Caco-2 (cell line): ENCODE results near the gene C2orf80. TPM values are rescaled to one million over a fixed set of nuclear protein-coding genes. Genes with fewer than 3 reads are reported as not detected.

ENCODE experiments used
- BruUV-seq: library from RNA; stranded (reverse); fragments of 400-500 nt; replicated peaks from 2 replicates; lab custom pipeline; 2021; lab: Mats Ljungman, UMichigan
- CTCF ChIA-PET: fragments of 300-600 bp; sonication (Branson Sonifier 250); formaldehyde crosslinking; loops from one replicate; lab custom pipeline; 2022; ENCODE audit warnings: antibody characterized with exemption; lab: Charles Lee
- POLR2A ChIA-PET: fragments of 300-600 bp; sonication (Branson Sonifier 250); formaldehyde crosslinking; loops from one replicate; lab custom pipeline; 2022; ENCODE audit warnings: antibody characterized with exemption; lab: Charles Lee
- DNase-seq, 2 experiments: peaks; one replicate each; pipeline versions ENCODE4 v3.0.0 to v3.0.0-alpha.2; 2020 to 2022
- H3K27me3 ChIP-seq: replicated peaks from 2 replicates; pipeline ENCODE4 v1.6.0; 2011; ENCODE audit warnings: low read length; ENCODE audit not compliant: control insufficient read depth, insufficient read depth
- H3K36me3 ChIP-seq: 2 replicates; pipeline ENCODE4 v1.5.1; 2011; ENCODE audit warnings: low read length; ENCODE audit not compliant: control insufficient read depth, insufficient read depth
- H3K4me1 ChIP-seq: fragments of 250-450 bp; sonication (Bioruptor Pico); 2 replicates; pipeline ENCODE4 v1.5.1; 2020; ENCODE audit warnings: mild to moderate bottlenecking
- H3K4me3 ChIP-seq: 2 replicates; pipeline ENCODE4 v1.5.1; 2011; ENCODE audit warnings: low read depth, mild to moderate bottlenecking, control low read depth, low read length
- H3K9me3 ChIP-seq: fragments of 250-450 bp; sonication (Bioruptor Pico); 2 replicates; pipeline ENCODE4 v1.5.1; 2020; ENCODE audit warnings: mild to moderate bottlenecking, moderate library complexity
- H3K27ac Mint-ChIP-seq: one replicate; pipeline ENCODE4 v1.8.0; 2022; ENCODE audit warnings: mixed read lengths; ENCODE audit not compliant: unreplicated experiment
- H3K27me3 Mint-ChIP-seq: one replicate; pipeline ENCODE4 v1.8.0; 2022; ENCODE audit warnings: mixed read lengths; ENCODE audit not compliant: insufficient read depth, unreplicated experiment
- H3K36me3 Mint-ChIP-seq: one replicate; pipeline ENCODE4 v1.8.0; 2022; ENCODE audit warnings: mild to moderate bottlenecking, mixed read lengths; ENCODE audit not compliant: insufficient read depth, unreplicated experiment
- H3K4me1 Mint-ChIP-seq: one replicate; pipeline ENCODE4 v1.8.0; 2022; ENCODE audit warnings: low read depth, mixed read lengths; ENCODE audit not compliant: unreplicated experiment
- H3K4me3 Mint-ChIP-seq: one replicate; pipeline ENCODE4 v1.8.0; 2022; ENCODE audit warnings: mild to moderate bottlenecking, moderate library complexity, mixed read lengths; ENCODE audit not compliant: unreplicated experiment
- H3K9me3 Mint-ChIP-seq: one replicate; pipeline ENCODE4 v1.8.0; 2022; ENCODE audit warnings: mixed read lengths; ENCODE audit not compliant: unreplicated experiment
- intact Hi-C: fragments of 100-400 bp; cut with micrococcal nuclease; formaldehyde crosslinking; loops from one replicate; pipeline ENCODE4 v1.10.0; 2022; ENCODE audit not compliant: unreplicated experiment
- total RNA-seq: library from RNA; stranded (reverse); gene quantifications from 2 replicates; pipeline ENCODE4 v1.2.3, GENCODE V29; 2022
- TF ChIP-seq, protein P1 (sequence below), 2 experiments: fragments of 200-600 bp in 1 of 2; IDR thresholded peaks; 1 replicate in 1 of 2; 2 replicates in 1 of 2; pipeline versions ENCODE4 v1.5.1 to v1.8.0; 2011 to 2022; ENCODE audit warnings: antibody characterized with exemption in 1 of 2, control low read depth in 1 of 2, inconsistent platforms in 1 of 2, low read depth in 1 of 2, low read length in 1 of 2, mild to moderate bottlenecking in 1 of 2, moderate library complexity in 1 of 2; ENCODE audit not compliant: insufficient read depth in 1 of 2, severe bottlenecking in 1 of 2, unreplicated experiment in 1 of 2

The C2orf80 gene
- total RNA-seq, 1 experiment from 2014 or later: not detected

DNA sequence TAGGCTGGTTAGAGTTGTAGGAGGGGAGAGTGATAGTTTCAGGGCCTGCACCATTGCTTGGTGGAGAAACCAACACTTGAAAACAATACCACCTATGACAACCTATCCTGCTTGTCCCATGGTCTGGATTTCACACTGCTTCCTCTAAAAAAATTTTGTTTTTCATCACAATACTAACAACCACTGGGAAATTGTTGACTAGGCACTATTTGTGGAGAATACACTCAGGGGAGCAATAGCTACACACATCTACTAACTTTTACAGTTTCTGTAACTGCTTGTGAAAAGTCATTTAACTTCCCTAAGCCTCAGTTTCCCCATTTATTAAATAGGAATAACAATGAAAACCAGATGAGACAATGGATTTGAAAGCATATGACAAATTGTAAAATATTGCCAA is 39.7 kb downstream of the C2orf80 start:
- no peaks in the 10 kb centered on the region for H3K27me3 ChIP-seq
- intact Hi-C loops: no loop called here
- Mint-ChIP-seq H3K27me3 (no peaks in the 10 kb centered on the region), H3K4me1 (peaks cover 7% of the 10 kb centered on the region), H3K9me3 (peaks cover 10% of the 10 kb centered on the region), H3K27ac (no peak overlapping the region), H3K4me3 (no peak overlapping the region), H3K36me3 (no peaks in the 10 kb centered on the region)
- ChIA-PET CTCF (interaction anchor here (0.6 to 1.2 kb wide), 2 partner anchors 48 to 730 kb away, joined by 3 to 4 read pairs; no protein-coding TSS in a partner anchor), POLR2A (no interaction called here)
- H3K36me3 ChIP-seq: no peaks in the 10 kb centered on the region
- no peak overlapping the region for H3K4me3 ChIP-seq
- TF ChIP-seq, protein P1, sequence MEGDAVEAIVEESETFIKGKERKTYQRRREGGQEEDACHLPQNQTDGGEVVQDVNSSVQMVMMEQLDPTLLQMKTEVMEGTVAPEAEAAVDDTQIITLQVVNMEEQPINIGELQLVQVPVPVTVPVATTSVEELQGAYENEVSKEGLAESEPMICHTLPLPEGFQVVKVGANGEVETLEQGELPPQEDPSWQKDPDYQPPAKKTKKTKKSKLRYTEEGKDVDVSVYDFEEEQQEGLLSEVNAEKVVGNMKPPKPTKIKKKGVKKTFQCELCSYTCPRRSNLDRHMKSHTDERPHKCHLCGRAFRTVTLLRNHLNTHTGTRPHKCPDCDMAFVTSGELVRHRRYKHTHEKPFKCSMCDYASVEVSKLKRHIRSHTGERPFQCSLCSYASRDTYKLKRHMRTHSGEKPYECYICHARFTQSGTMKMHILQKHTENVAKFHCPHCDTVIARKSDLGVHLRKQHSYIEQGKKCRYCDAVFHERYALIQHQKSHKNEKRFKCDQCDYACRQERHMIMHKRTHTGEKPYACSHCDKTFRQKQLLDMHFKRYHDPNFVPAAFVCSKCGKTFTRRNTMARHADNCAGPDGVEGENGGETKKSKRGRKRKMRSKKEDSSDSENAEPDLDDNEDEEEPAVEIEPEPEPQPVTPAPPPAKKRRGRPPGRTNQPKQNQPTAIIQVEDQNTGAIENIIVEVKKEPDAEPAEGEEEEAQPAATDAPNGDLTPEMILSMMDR (IDR thresholded peaks at IDR 0.05; ENCODE audit: insufficient read depth in 1 of 2, low read depth in 1 of 2, low read length in 1 of 2, severe bottlenecking in 1 of 2, unreplicated experiment in 1 of 2): no peak
- H3K4me1 ChIP-seq: no peaks in the 10 kb centered on the region
- no peaks in the 10 kb centered on the region for H3K9me3 ChIP-seq
- DNase-seq: no peak
- BruUV-seq: no TSS peak

DNA sequence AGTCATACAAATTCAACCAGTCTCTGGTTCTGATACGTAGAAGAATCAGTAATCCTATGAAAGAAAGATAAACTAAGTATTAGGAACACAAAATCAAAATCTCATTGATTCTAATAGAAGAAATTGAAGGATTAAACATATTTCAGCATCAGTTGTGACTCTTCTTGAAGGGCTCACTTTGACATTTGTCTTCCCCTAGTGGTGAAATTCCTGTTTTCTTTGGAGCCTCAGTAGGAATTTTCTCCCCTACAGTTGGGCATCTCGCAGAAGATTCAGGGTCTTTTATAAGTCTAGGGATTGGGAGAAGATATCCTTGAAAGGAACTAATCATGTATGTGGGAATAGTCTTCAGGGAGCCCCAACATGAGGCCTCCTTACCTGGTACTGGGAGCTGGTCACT is 41.0 kb downstream of the C2orf80 start:
- Mint-ChIP-seq H3K4me1 (peaks cover 7% of the 10 kb centered on the region), H3K4me3 (no peak overlapping the region), H3K36me3 (no peaks in the 10 kb centered on the region), H3K27ac (no peak overlapping the region), H3K27me3 (no peaks in the 10 kb centered on the region), H3K9me3 (peaks cover 10% of the 10 kb centered on the region)
- no TSS peak for BruUV-seq
- DNase-seq: no peak
- TF ChIP-seq, protein P1 (IDR thresholded peaks at IDR 0.05; ENCODE audit: insufficient read depth in 1 of 2, low read depth in 1 of 2, low read length in 1 of 2, severe bottlenecking in 1 of 2, unreplicated experiment in 1 of 2): peak; percentile 41 to 68
- CTCF ChIA-PET: interaction anchor here (1.2 kb wide), 1 partner anchor 47 kb away, joined by 4 read pairs; no protein-coding TSS in a partner anchor
- no peaks in the 10 kb centered on the region for H3K27me3 ChIP-seq
- H3K9me3 ChIP-seq: no peaks in the 10 kb centered on the region
- H3K4me1 ChIP-seq: no peaks in the 10 kb centered on the region
- H3K36me3 ChIP-seq: no peaks in the 10 kb centered on the region
- H3K4me3 ChIP-seq: no peak overlapping the region
- POLR2A ChIA-PET: no interaction called here
- intact Hi-C loops: no loop called here

DNA sequence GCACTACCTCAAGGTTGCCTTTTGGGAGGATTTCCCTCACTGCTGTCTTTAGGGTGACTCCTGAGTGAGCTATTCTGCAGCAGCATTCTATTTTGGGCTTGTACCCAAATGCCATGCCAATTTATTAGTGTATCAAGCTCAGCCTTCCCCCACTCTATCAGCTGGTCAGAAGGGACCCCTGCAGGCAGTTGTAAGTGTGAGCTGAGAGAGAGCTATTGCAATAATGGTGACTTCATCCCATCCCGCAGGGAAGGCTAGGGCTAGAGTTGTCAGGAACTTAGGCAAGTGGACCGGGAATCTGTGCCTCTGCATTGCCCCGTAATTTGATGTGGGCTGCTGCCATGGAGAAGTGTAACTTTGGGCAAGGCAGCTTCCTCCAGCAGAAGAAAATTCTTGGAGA is 42.1 kb downstream of the C2orf80 start:
- intact Hi-C loops: loop anchor here (1.0 kb wide), 1 partner anchor 45 kb away; no protein-coding TSS in a partner anchor
- H3K27me3 Mint-ChIP-seq: no peaks in the 10 kb centered on the region

More for the DNA sequence above, 42.1 kb downstream of the C2orf80 start:
- peaks cover 10% of the 10 kb centered on the region for H3K9me3 Mint-ChIP-seq
- no peak overlapping the region for H3K27ac Mint-ChIP-seq
- POLR2A ChIA-PET: no interaction called here
- TF ChIP-seq, protein P1 (IDR thresholded peaks at IDR 0.05; ENCODE audit: insufficient read depth in 1 of 2, low read depth in 1 of 2, low read length in 1 of 2, severe bottlenecking in 1 of 2, unreplicated experiment in 1 of 2): peak in 1 of 2 experiments; percentile 0
- no peaks in the 10 kb centered on the region for H3K36me3 Mint-ChIP-seq
- H3K27me3 ChIP-seq: no peaks in the 10 kb centered on the region
- H3K36me3 ChIP-seq: no peaks in the 10 kb centered on the region
- peaks cover 5% of the 10 kb centered on the region for H3K4me1 ChIP-seq
- no peak overlapping the region for H3K4me3 ChIP-seq
- CTCF ChIA-PET: interaction anchor here (0.6 to 1.3 kb wide), 4 partner anchors 25 to 378 kb away, joined by 3 to 24 read pairs (median 4); partner anchors contain the start of genes FZD5 and IDH1
- H3K9me3 ChIP-seq: no peaks in the 10 kb centered on the region
- DNase-seq: no peak
- H3K4me1 Mint-ChIP-seq: peaks cover 14% of the 10 kb centered on the region
- no TSS peak for BruUV-seq
- no peak overlapping the region for H3K4me3 Mint-ChIP-seq
